D721Med (cell line): ENCODE data around the gene DGKZ.
"Not testable (repeated sequence)": the region's sequence is repeated elsewhere in the genome, so short reads cannot be mapped to it uniquely, and the experiment has no call there.

Source experiments
- DNase-seq: peaks from one replicate; pipeline ENCODE4 v3.0.0; 2011; ENCODE audit warnings: low spot score; ENCODE audit not compliant: insufficient read length
- FAIRE-seq: peaks from 2 replicates; lab custom pipeline; 2011; peaks lifted over from hg19 to GRCh38; lab: Jason Lieb, UNC
- CTCF ChIP-seq: IDR thresholded peaks from 2 replicates; pipeline ENCODE4 v1.5.1; 2012; ENCODE audit warnings: mild to moderate bottlenecking, control low read depth; ENCODE audit not compliant: insufficient read depth; ENCODE audit errors: missing control alignments

The DGKZ gene

GRCh38 chr11:46366260-46366659 is 19.0 kb downstream of the DGKZ start:
- TF ChIP-seq CTCF, result no peak
- FAIRE-seq (no peak), DNase-seq (no peak)

GRCh38 chr11:46366661-46367161 is 19.4 kb downstream of the DGKZ start:
- TF ChIP-seq CTCF, result no peak
- no peak for FAIRE-seq
- DNase-seq, result no peak

- DNase-seq (no peak), FAIRE-seq (no peak)
- peak; percentile 64 for TF ChIP-seq CTCF
These were observed 20.1 kb downstream of the DGKZ start for GRCh38 chr11:46367244-46367915.

DNA sequence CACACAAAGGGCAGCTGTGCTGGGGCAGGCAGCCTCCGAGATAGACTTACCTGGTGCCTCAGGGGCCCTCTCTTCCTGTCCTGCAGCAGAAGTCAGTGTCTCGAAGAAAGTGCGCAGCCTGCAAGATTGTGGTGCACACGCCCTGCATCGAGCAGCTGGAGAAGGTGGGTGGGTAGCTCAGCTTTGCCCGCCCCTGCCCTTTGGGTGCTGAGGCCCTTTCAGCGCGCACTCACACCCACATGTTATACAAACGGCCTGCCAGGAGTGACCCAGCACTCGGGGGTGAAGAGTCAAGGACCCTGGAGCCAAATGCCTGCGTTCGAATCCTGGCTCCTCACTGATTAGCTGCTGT is 20.6 kb downstream of the DGKZ start:
- FAIRE-seq (no peak), DNase-seq (no peak)
- TF ChIP-seq CTCF, result no peak

GRCh38 chr11:46369458-46370152 is 22.3 kb downstream of the DGKZ start:
- peak; percentile 80 for TF ChIP-seq CTCF
- no peak for DNase-seq
- FAIRE-seq, result no peak

DNA sequence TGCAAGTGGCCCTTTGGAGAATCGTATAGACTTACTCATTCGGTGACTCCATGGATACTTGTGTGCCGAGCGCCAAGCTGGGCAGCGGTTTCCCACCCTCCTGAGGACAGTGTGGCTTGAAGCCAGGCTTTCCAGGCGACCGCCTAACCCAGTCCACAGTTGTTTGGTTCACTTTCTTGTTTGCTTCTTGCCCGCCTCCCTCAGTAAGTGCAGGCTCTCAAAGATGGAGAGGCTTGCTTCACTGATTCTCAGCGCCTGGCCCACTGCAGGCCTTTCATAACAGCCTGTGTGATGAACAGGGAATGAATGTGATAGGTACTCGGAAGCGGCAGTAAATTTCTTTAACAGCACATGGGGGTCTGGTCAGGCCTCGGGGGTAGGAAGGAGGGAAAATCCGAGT is 23.0 kb downstream of the DGKZ start:
- no peak for TF ChIP-seq CTCF
- no peak for FAIRE-seq
- no peak for DNase-seq

- DNase-seq, FAIRE-seq: not testable (repeated sequence)
These were observed 24.0 kb downstream of the DGKZ start for GRCh38 chr11:46371262-46371661.
